Right lobe of liver (tissue), 6 donors: ENCODE data around the gene FOXR1. TPM values are rescaled to one million over a fixed set of nuclear protein-coding genes. Genes with fewer than 3 reads are reported as not detected.
A peak's percentile ranks its signal among the peaks of the same experiment; 100 is the strongest.

Experiments used
- ATAC-seq, 4 donors: fragments of 200-7000 bp; cut with Tn5 transposase; one replicate each; pipeline ENCODE4 v1.9.1; 2020; ENCODE audit warnings: mild to moderate bottlenecking in 4 of 4, moderate library complexity in 4 of 4
- DNase-seq, 3 donors: peaks; one replicate each; pipeline ENCODE4 v3.0.0-alpha.2; 2020
- H3K27ac ChIP-seq, 3 donors: fragments of 200-600 bp; one replicate each; pipeline ENCODE4 v1.8.0; 2022
- H3K27me3 ChIP-seq, 2 donors: fragments of 200-600 bp; one replicate each; pipeline ENCODE4 v1.8.0; 2022
- H3K36me3 ChIP-seq, 4 donors: fragments of 200-600 bp; sonication (generic) in 1 of 4; one replicate each; pipeline versions ENCODE4 v1.5.1 to v1.8.0; 2017 to 2022; ENCODE audit warnings: control low read depth in 1 of 4
- H3K4me1 ChIP-seq, 4 donors: fragments of 200-600 bp; sonication (generic) in 1 of 4; one replicate each; pipeline versions ENCODE4 v1.5.1 to v1.8.0; 2017 to 2022; ENCODE audit warnings: control low read depth in 1 of 4
- H3K4me3 ChIP-seq, 3 donors: fragments of 200-600 bp; one replicate each; pipeline ENCODE4 v1.8.0; 2022
- H3K9me3 ChIP-seq, 4 donors: fragments of 200-600 bp; sonication (generic) in 1 of 4; one replicate each; pipeline versions ENCODE4 v1.5.1 to v1.8.0; 2017 to 2022; ENCODE audit warnings: control low read depth in 1 of 4
- CTCF ChIP-seq, 4 donors: fragments of 200-600 bp in 3 of 4; fragments of 450-650 bp in 1 of 4; IDR thresholded peaks; one replicate each; pipeline versions ENCODE4 v1.5.1 to v1.8.0; 2016 to 2022; ENCODE audit warnings: antibody characterized with exemption in 4 of 4, mild to moderate bottlenecking in 2 of 4
- POLR2A ChIP-seq: fragments of 450-650 bp; IDR thresholded peaks from one replicate; pipeline ENCODE4 v1.6.1; 2017; ENCODE audit warnings: antibody characterized with exemption, mild to moderate bottlenecking
- WGBS: methylation state at CpG from one replicate; pipeline ENCODE4 v1.1.6; 2018; ENCODE audit warnings: low coverage, low lambda C conversion rate; ENCODE audit not compliant: insufficient coverage; ENCODE audit errors: missing lambda C conversion rate; 5-methylcytosine and 5-hydroxymethylcytosine counted together
- intact Hi-C, 2 donors: fragments of 100-400 bp; cut with DNase I; formaldehyde crosslinking; loops; one replicate each; pipeline versions ENCODE4 v1.11.2 to v1.14.1; 2022
- microRNA-seq, 2 donors: library from miRNA; unstranded; fragments of <30 nt; microRNA quantifications; one replicate each; pipeline ENCODE4, GENCODE V29; 2019 to 2020
- small RNA-seq, 2 experiments: library from RNA; depleted of rRNA; stranded (forward); fragments of <200 nt; gene quantifications; one replicate each; pipeline ENCODE3, GENCODE V24; 2016
- total RNA-seq, 6 experiments: library from RNA; depleted of rRNA in 2 of 6; stranded (reverse); fragments of >200 nt in 2 of 6; fragmentation: NEBNext Ultra II Directional in 3 of 6; extraction: Animal tissue kit (Norgen Biotek cat#: 25700) in 3 of 6; gene quantifications; one replicate each; pipeline versions ENCODE4 v1.1.0 to v1.2.4, GENCODE V29; 2016 to 2023
- donor health status: DM: no; HTN: yes; CAD: no.
- donor health status: DM: no; HTN: no; CAD: no.
- donor health status: DM: no; HTN: no; CAD: no.
- donor health status: DM: no; HTN: yes; CAD: no.
- donor health status: DM: no; HTN: yes; CAD: no.

FOXR1 gene
- total RNA-seq, 6 experiments from 2014 or later: not detected

- no peaks in the 10 kb centered on the region for H3K27me3 ChIP-seq
- peak; percentile 51 to 71 (median 63) for ATAC-seq
- H3K36me3 ChIP-seq: peaks cover 0 to 13% (median 7%) of the 10 kb centered on the region in 4 donors
- TF ChIP-seq CTCF (IDR thresholded peaks at IDR 0.05): no peak
- TF ChIP-seq POLR2A: peak; percentile 94
- intact Hi-C loops: no loop called here
- peak; percentile 77 to 95 (median 87) for DNase-seq
- H3K4me1 ChIP-seq: peaks cover 2 to 34% (median 13%) of the 10 kb centered on the region in 4 donors
- H3K27ac ChIP-seq: peak overlapping the region; percentile 45 to 86 (median 67)
- no peaks in the 10 kb centered on the region for H3K9me3 ChIP-seq
- WGBS: 5% methylated on average over 8 of the region's 10 CpGs
- peak overlapping the region; percentile 66 to 96 (median 81) for H3K4me3 ChIP-seq
These were observed 57.9 kb downstream of the FOXR1 start for GRCh38 chr11:119029340-119030028.

GRCh38 chr11:119030029-119030328 is 58.4 kb downstream of the FOXR1 start:
- peak overlapping the region; percentile 45 to 86 (median 67) for H3K27ac ChIP-seq
- WGBS: 0% methylated on average over 2 of the region's 13 CpGs
- H3K4me3 ChIP-seq: peak overlapping the region; percentile 66 to 96 (median 81)
- H3K9me3 ChIP-seq: no peaks in the 10 kb centered on the region
- TF ChIP-seq CTCF (IDR thresholded peaks at IDR 0.05) (no peak), POLR2A (no peak)
- ATAC-seq: no peak
- peak in 1 of 3 donors; percentile 55 for DNase-seq
- H3K36me3 ChIP-seq: peaks cover 0 to 11% (median 5%) of the 10 kb centered on the region in 4 donors
- peaks cover 2 to 29% (median 10%) of the 10 kb centered on the region in 4 donors for H3K4me1 ChIP-seq
- H3K27me3 ChIP-seq: no peaks in the 10 kb centered on the region
- intact Hi-C loops: no loop called here

DNA sequence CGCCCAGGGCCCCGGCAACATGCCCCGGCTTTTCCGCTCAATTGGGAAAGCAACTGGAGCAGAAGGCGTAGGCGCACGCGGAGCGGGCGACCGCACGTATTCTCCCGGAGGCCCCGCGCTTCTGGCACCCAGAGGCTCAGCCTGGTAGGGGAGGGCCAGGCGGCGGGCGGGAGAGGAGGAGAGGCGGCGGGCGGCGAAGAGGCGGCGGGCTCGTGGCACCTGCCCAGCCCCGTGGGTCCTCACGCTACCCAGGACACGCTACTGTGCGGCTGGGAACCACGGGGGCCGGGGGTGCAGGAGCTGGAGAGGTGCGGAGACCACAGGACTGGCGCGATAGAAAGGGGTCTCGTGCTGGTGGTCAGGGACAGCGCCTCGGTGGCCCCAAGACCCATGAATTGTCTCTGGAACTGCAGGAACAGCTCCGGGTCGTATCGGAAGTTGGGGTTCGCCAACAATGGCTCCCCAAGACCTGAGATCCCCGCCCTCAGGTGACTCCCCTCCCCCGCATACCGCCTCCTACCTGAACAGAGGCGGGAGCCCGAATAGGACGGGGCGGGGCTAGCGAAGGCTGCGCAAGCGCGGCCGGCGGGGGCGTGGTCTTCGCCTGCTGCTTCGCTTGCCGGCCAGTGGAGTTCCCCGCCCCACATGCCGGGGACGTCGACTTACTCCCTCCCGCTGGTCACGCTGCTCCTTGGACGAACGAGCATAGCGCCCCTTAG is 58.9 kb downstream of the FOXR1 start, which contains the start of gene SLC37A4:
Gene SLC37A4 (minus strand): TSS at position 549 of the 719 bp plus-strand sequence.
- DNase-seq (peak; percentile 99), ATAC-seq (peak; percentile 72 to 86 (median 76))
- 0% methylated on average over 12 of the region's 67 CpGs for WGBS
- peak in 2 of 4 donors; percentile 90 to 91 for TF ChIP-seq CTCF (IDR thresholded peaks at IDR 0.05)
- TF ChIP-seq POLR2A: peak; percentile 64
- H3K36me3 ChIP-seq: peaks cover 0 to 11% (median 2%) of the 10 kb centered on the region in 4 donors
- intact Hi-C loops: no loop called here
- no peaks in the 10 kb centered on the region for H3K27me3 ChIP-seq
- peaks cover 2 to 24% (median 8%) of the 10 kb centered on the region in 4 donors for H3K4me1 ChIP-seq
- H3K9me3 ChIP-seq: no peaks in the 10 kb centered on the region
- H3K4me3 ChIP-seq: peak within 1 kb of the TSS; percentile 66 to 96 (median 81)
- H3K27ac ChIP-seq: peak within 1 kb of the TSS; percentile 45 to 86 (median 67)

Small RNAs within 50 kb of the gene (microRNA-seq; reads per million reads assigned to microRNA genes)
- 0 reads per million in 2 donors for gene MIR3656

Small RNAs within 50 kb of the gene (small RNA-seq; reads per million reads assigned to genes)
- gene AP003392.2 (0 reads per million in 2 experiments), gene RF00017 (0 reads per million in 2 experiments), gene RF00019 (0 reads per million in 2 experiments), gene RN7SL688P (0 reads per million in 2 experiments)

Other genes with a start within 250 kb of the FOXR1 start
- gene DDX6, start 180.6 kb upstream of the FOXR1 start, total RNA-seq: 10 to 100 TPM; 37.9 to 46.1 (median 43.3) TPM
- under 1 TPM in 2 of 6 experiments, not detected in 4; 0.07 TPM for gene CXCR5, start 87.9 kb upstream of the FOXR1 start, total RNA-seq
- 10 to 100 TPM; 10.2 to 22.5 (median 19.8) TPM for gene BCL9L, start 45.8 kb upstream of the FOXR1 start, total RNA-seq
- not detected for gene UPK2, start 15.5 kb upstream of the FOXR1 start, total RNA-seq
- 10 to 100 TPM; 11.5 to 16.7 (median 13.0) TPM for gene CENATAC, start 26.4 kb downstream of the FOXR1 start, total RNA-seq
- gene RPS25, start 46.6 kb downstream of the FOXR1 start, total RNA-seq: 100 to 1,000 TPM; 326 to 822 (median 376) TPM
- gene TRAPPC4, start 47.0 kb downstream of the FOXR1 start, total RNA-seq: 10 to 100 TPM; 17.2 to 46.3 (median 33.4) TPM
- gene SLC37A4, start 59.1 kb downstream of the FOXR1 start, total RNA-seq: 100 to 1,000 TPM in 4 of 6 experiments, 10 to 100 TPM in 2; 78.5 to 177 (median 147) TPM
- gene HYOU1, start 85.4 kb downstream of the FOXR1 start, total RNA-seq: 100 to 1,000 TPM; 107 to 202 (median 171) TPM
- 10 to 100 TPM in 4 of 6 experiments, 1 to 10 TPM in 2; 8.5 to 18.3 (median 11.3) TPM for gene VPS11, start 96.1 kb downstream of the FOXR1 start, total RNA-seq
- gene HMBS, start 113.1 kb downstream of the FOXR1 start, total RNA-seq: 10 to 100 TPM; 11.3 to 35.3 (median 14.6) TPM
- 10 to 100 TPM; 29.8 to 55.5 (median 41.6) TPM for gene DPAGT1, start 130.1 kb downstream of the FOXR1 start, total RNA-seq
- gene C2CD2L, start 135.6 kb downstream of the FOXR1 start, total RNA-seq: 1 to 10 TPM; 5.4 to 9.7 (median 6.5) TPM
- 10 to 100 TPM in 4 of 6 experiments, 1 to 10 TPM in 2; 6.4 to 13.6 (median 10.7) TPM for gene HINFP, start 149.8 kb downstream of the FOXR1 start, total RNA-seq
- under 1 TPM in 4 of 6 experiments, not detected in 2; 0.04 to 0.22 (median 0.09) TPM for gene ABCG4, start 177.3 kb downstream of the FOXR1 start, total RNA-seq
- 10 to 100 TPM in 4 of 6 experiments, 1 to 10 TPM in 2; 8.1 to 13.2 (median 10.9) TPM for gene NLRX1, start 197.0 kb downstream of the FOXR1 start, total RNA-seq
- under 1 TPM in 1 of 6 experiments, not detected in 5; 0.32 TPM for gene NHERF4, start 213.7 kb downstream of the FOXR1 start, total RNA-seq
- 1 to 10 TPM; 3.1 to 7.1 (median 4.6) TPM for gene CBL, start 234.6 kb downstream of the FOXR1 start, total RNA-seq